Loucy (cell line): ENCODE measurements around the gene DMRTA2.
"Not testable (repeated sequence)": the region's sequence is repeated elsewhere in the genome, so short reads cannot be mapped to it uniquely, and the experiment has no call there.

Experiments
- CTCF ChIP-seq: fragments of 200-600 bp; sonication (generic); conservative IDR thresholded peaks from 2 replicates; pipeline ENCODE4 v1.5.1; 2014; ENCODE audit warnings: mild to moderate bottlenecking, antibody characterized with exemption, low read length
- EZH2phosphoT487 ChIP-seq: fragments of 200-600 bp; IDR thresholded peaks from 2 replicates; pipeline ENCODE4 v1.6.1; 2018; ENCODE audit warnings: antibody characterized with exemption, mild to moderate bottlenecking, moderate library complexity, borderline replicate concordance

- TF ChIP-seq CTCF, EZH2phosphoT487: not testable (repeated sequence)
Observed at GRCh38 chr1:50381551-50381950, 41.7 kb downstream of the DMRTA2 start.
